ENCODE results near the gene AUTS2. TPM values are rescaled to one million over a fixed set of nuclear protein-coding genes. Genes with fewer than 3 reads are reported as not detected.

Gene AUTS2
- total RNA-seq, 3 donors from 2014 or later = 31.5 to 94.3 (median 81.3) TPM

DNA sequence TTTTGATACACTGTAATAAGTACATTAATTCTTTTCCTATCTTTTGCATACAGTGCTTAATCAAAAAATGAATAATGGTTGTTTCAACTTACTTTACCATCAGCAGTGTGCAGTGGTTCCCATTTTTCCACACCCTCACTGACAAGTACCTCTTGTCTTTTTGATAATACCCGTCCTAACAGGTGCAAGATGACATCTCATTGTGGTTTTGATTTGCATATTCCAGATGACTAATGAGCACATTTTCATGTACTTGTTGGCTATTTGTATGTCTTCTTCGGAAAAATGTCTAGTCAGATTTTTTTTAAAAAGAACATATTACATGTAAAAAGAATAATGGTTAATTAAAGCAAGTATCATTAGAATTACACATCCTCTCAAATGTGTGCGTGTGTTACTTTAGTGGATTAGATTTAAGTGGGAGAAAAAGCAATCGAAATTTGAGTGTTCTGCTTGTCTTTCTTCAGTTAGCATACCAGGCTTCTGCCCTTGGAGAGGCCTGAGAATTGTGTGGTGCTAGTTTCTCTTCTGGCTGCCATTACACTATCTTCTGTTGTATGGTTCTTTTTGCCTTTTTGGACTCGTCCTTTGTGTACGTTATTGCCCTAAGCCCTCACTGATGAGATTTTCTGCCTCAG, 291.2 kb downstream of the AUTS2 start:
- TF ChIP-seq, protein P1, sequence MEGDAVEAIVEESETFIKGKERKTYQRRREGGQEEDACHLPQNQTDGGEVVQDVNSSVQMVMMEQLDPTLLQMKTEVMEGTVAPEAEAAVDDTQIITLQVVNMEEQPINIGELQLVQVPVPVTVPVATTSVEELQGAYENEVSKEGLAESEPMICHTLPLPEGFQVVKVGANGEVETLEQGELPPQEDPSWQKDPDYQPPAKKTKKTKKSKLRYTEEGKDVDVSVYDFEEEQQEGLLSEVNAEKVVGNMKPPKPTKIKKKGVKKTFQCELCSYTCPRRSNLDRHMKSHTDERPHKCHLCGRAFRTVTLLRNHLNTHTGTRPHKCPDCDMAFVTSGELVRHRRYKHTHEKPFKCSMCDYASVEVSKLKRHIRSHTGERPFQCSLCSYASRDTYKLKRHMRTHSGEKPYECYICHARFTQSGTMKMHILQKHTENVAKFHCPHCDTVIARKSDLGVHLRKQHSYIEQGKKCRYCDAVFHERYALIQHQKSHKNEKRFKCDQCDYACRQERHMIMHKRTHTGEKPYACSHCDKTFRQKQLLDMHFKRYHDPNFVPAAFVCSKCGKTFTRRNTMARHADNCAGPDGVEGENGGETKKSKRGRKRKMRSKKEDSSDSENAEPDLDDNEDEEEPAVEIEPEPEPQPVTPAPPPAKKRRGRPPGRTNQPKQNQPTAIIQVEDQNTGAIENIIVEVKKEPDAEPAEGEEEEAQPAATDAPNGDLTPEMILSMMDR (IDR thresholded peaks at IDR 0.05) = no peak
- TF ChIP-seq POLR2AphosphoS5 (IDR thresholded peaks at IDR 0.05) (no peak), POLR2A (IDR thresholded peaks at IDR 0.05) (no peak)
- Histone ChIP-seq H3K36me3 (no peaks in the 10 kb centered on the region), H3K27me3 (no peaks in the 10 kb centered on the region), H3K4me3 (no peak overlapping the region), H3K9me3 (no peaks in the 10 kb centered on the region), H3K4me1 (no peaks in the 10 kb centered on the region), H3K27ac (no peak overlapping the region)
- DNase-seq (ENCODE audit: low spot score in 2 of 2) = no peak
- intact Hi-C loops (cut with DNase I; ENCODE audit: low total_unique reads) = no loop called here

DNA sequence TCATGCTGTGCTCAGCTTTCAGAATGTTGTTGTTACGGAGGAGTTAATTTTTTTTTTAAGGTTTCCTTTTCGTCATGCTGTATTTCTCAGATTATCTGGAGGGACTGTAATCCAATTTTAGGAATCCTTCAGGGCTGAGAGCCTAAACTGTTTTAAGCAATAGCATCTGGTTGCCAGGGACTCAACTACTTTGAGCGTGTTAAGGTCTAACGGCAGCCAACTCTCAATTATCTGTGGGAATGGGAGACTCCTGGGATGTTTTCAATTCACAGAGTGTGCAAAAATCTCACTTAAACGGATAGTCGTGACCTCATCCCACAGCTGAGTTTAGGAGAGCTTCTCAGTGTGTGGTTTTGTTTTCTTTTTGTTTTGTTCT, 291.7 kb downstream of the AUTS2 start:
- no peak overlapping the region for H3K4me3 ChIP-seq
- no peaks in the 10 kb centered on the region for H3K4me1 ChIP-seq
- H3K27ac ChIP-seq = no peak overlapping the region
- no peaks in the 10 kb centered on the region for H3K27me3 ChIP-seq
- TF ChIP-seq, protein P1 (IDR thresholded peaks at IDR 0.05) = no peak
- TF ChIP-seq POLR2A (IDR thresholded peaks at IDR 0.05) (no peak), POLR2AphosphoS5 (IDR thresholded peaks at IDR 0.05) (no peak)
- no peaks in the 10 kb centered on the region for H3K36me3 ChIP-seq
- intact Hi-C loops (cut with DNase I; ENCODE audit: low total_unique reads) = no loop called here
- DNase-seq (ENCODE audit: low spot score in 2 of 2) = no peak
- no peaks in the 10 kb centered on the region for H3K9me3 ChIP-seq

DNA sequence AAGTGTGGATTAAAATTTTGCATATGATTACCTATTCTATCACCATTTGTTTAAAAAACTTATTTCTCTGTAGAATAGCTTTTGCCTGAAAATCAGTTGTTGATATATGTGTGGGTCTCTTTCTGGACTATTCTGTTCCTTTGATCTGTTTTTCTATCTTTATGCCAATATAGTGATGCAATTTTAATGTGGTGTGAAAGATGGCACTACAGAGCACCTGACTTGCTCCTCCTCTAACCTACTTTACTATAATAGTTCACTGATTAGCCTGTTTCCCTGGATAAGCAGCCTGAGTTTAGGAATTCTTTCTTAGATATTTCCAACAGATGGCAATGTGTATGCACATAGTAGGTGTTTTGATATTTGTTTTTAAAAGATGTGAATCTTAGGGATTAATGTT, 294.5 kb downstream of the AUTS2 start:
- no peak for DNase-seq (ENCODE audit: low spot score in 2 of 2)
- no peaks in the 10 kb centered on the region for H3K4me1 ChIP-seq
- no peaks in the 10 kb centered on the region for H3K27me3 ChIP-seq
- H3K36me3 ChIP-seq = no peaks in the 10 kb centered on the region
- no peak for TF ChIP-seq POLR2AphosphoS5 (IDR thresholded peaks at IDR 0.05)
- TF ChIP-seq, protein P1 (IDR thresholded peaks at IDR 0.05) = no peak
- no peak for TF ChIP-seq POLR2A (IDR thresholded peaks at IDR 0.05)
- H3K4me3 ChIP-seq = no peak overlapping the region
- intact Hi-C loops (cut with DNase I; ENCODE audit: low total_unique reads) = no loop called here
- no peaks in the 10 kb centered on the region for H3K9me3 ChIP-seq
- no peak overlapping the region for H3K27ac ChIP-seq

DNA sequence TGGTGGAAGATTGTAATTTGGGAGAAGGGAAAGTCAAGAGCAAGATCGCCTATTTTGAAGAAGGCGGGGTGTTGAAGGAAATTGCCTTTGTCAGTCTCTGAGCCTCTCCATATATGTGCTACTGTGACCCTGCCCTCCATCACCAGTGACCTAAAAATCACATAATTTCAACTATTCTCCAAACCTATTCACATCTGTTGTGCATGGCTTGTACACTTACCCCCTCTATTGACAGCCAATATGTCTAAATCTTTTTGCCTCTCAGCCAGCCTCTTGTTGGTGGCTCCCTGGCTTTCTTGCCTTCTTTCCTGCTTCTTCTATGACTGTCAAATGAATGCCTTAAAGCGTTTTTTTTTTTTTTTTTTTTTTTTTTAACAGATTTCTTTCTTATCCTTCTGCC, 295.6 kb downstream of the AUTS2 start:
- no peaks in the 10 kb centered on the region for H3K27me3 ChIP-seq
- no peak for TF ChIP-seq POLR2A (IDR thresholded peaks at IDR 0.05)
- no peak for TF ChIP-seq POLR2AphosphoS5 (IDR thresholded peaks at IDR 0.05)
- TF ChIP-seq, protein P1 (IDR thresholded peaks at IDR 0.05) = no peak
- no peaks in the 10 kb centered on the region for H3K9me3 ChIP-seq
- H3K4me3 ChIP-seq = no peak overlapping the region
- DNase-seq (ENCODE audit: low spot score in 2 of 2) = no peak
- no peak overlapping the region for H3K27ac ChIP-seq
- H3K4me1 ChIP-seq = no peaks in the 10 kb centered on the region
- H3K36me3 ChIP-seq = no peaks in the 10 kb centered on the region
- intact Hi-C loops (cut with DNase I; ENCODE audit: low total_unique reads) = no loop called here

DNA sequence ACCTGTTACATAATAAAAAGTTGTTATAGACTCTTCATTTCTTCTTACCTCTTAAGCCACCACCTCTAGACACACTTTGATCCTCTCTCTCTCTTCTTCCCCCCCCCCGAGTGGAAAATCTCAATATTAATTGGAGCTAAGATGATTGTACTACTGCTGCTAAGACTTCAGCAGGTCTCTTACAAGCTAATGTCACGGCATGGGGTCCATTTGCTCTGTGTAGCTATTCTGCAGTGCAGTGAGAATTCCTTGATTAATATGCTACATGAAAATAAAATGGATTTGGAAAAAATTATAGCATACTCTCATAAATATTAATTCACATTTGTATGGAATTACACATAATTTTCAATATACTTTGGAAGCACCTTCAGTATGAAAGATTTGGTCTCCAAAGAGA, 297.2 kb downstream of the AUTS2 start:
- Histone ChIP-seq H3K27me3 (no peaks in the 10 kb centered on the region), H3K4me3 (no peak overlapping the region), H3K9me3 (no peaks in the 10 kb centered on the region), H3K27ac (no peak overlapping the region), H3K36me3 (no peaks in the 10 kb centered on the region), H3K4me1 (no peaks in the 10 kb centered on the region)
- DNase-seq (ENCODE audit: low spot score in 2 of 2) = no peak
- intact Hi-C loops (cut with DNase I; ENCODE audit: low total_unique reads) = no loop called here
- TF ChIP-seq, protein P1 (IDR thresholded peaks at IDR 0.05) = no peak
- TF ChIP-seq POLR2AphosphoS5 (IDR thresholded peaks at IDR 0.05) (no peak), POLR2A (IDR thresholded peaks at IDR 0.05) (no peak)

All from breast epithelium (tissue), 4 donors.